Heart right ventricle (tissue), 16 donors: ENCODE measurements around the gene NUP214. TPM values are rescaled to one million over a fixed set of nuclear protein-coding genes. Genes with fewer than 3 reads are reported as not detected.

Source experiments
- ATAC-seq, 8 donors: fragments of 200-7000 bp; cut with Tn5 transposase; one replicate each; pipeline ENCODE4 v1.9.1; 2020; ENCODE audit warnings: mild to moderate bottlenecking in 8 of 8, moderate library complexity in 8 of 8, moderate number of reproducible peaks in 1 of 8
- DNase-seq, 2 donors: peaks; one replicate each; pipeline ENCODE4 v3.0.0-alpha.2; 2020
- H3K27ac ChIP-seq, 10 donors: fragments of 200-600 bp; sonication (generic) in 2 of 10; one replicate each; pipeline versions ENCODE4 v1.5.0 to v1.8.0; 2020 to 2022; ENCODE audit warnings: mild to moderate bottlenecking in 3 of 10
- H3K27me3 ChIP-seq, 7 donors: fragments of 200-600 bp; one replicate each; pipeline ENCODE4 v1.8.0; 2021 to 2022; ENCODE audit warnings: mild to moderate bottlenecking in 2 of 7
- H3K36me3 ChIP-seq, 9 donors: fragments of 200-600 bp; sonication (generic) in 1 of 9; one replicate each; pipeline versions ENCODE4 v1.5.0 to v1.8.0; 2020 to 2022; ENCODE audit warnings: mild to moderate bottlenecking in 2 of 9
- H3K4me1 ChIP-seq, 9 donors: fragments of 200-600 bp; sonication (generic) in 1 of 9; one replicate each; pipeline versions ENCODE4 v1.5.0 to v1.8.0; 2020 to 2022; ENCODE audit warnings: mild to moderate bottlenecking in 4 of 9
- H3K4me3 ChIP-seq, 10 donors: fragments of 200-600 bp; sonication (generic) in 2 of 10; one replicate each; pipeline versions ENCODE4 v1.5.0 to v1.8.0; 2020 to 2022; ENCODE audit warnings: mild to moderate bottlenecking in 7 of 10, moderate library complexity in 2 of 10
- H3K9me3 ChIP-seq, 11 donors: fragments of 200-600 bp in 10 of 11; sonication (generic) in 2 of 11; one replicate each; pipeline versions ENCODE4 v1.5.0 to v1.8.0; 2013 to 2022; ENCODE audit warnings: mild to moderate bottlenecking in 2 of 11, control low read depth in 1 of 11, moderate library complexity in 1 of 11
- CTCF ChIP-seq, 9 donors: fragments of 200-600 bp; sonication (generic) in 2 of 9; IDR thresholded peaks; one replicate each; pipeline versions ENCODE4 v1.5.0 to v1.8.0; 2021 to 2022; ENCODE audit warnings: antibody characterized with exemption in 9 of 9, mild to moderate bottlenecking in 5 of 9, moderate library complexity in 1 of 9
- WGBS, 2 donors: extraction: QIAGEN DNeasy Blood & Tissue Kit; methylation state at CpG; one replicate each; pipeline ENCODE4 v1.1.7; 2013; ENCODE audit warnings: inconsistent platforms in 1 of 2; 5-methylcytosine and 5-hydroxymethylcytosine counted together
- intact Hi-C, 10 donors: fragments of 100-400 bp; cut with DNase I; formaldehyde crosslinking; loops; one replicate each; pipeline versions ENCODE4 v1.11.1 to v1.14.2; 2022
- polyA plus RNA-seq, 2 donors: library from polyadenylated mRNA; stranded (reverse); fragments of 200-250 nt; gene quantifications; one replicate each; pipeline ENCODE4 v1.2.3, GENCODE V29; 2013
- total RNA-seq, 10 donors: library from RNA; stranded (reverse); fragmentation: NEBNext Ultra II Directional in 3 of 10; extraction: Animal tissue kit (Norgen Biotek cat#: 25700) in 3 of 10; gene quantifications; one replicate each; pipeline versions ENCODE4 v1.2.1 to v1.2.4, GENCODE V29; 2021 to 2023
- donor health status: Arrhythmogenic right ventricular cardiomyopathy.
- donor health status: ischemic (EF 13 %, LVEDD 7.1; RV severe dilation, severe dysfunction).
- donor health status: healthy with polysubstance abuse.
- donor health status: DM: no; HTN: yes; CAD: no.
- donor health status: DM: no; HTN: no; CAD: no.
- donor health status: ischemic (EF 25% LVEDD 6.9; RV normal size, moderate dysfunction).
- donor health status: ischemic (EF 25% LVEDD 5.7; RV mildly dilated, moderate dysfunction).
- donor health status: healthy.
- donor health status: DM: yes; HTN: yes; CAD: no.
- donor health status: Ischemic cardiomyopathy.
- donor health status: ischemic (EF 35%, LVEDD 5.7; RV mildly dilated, moderate dysfunction).
- donor health status: nonischemic (EF 11% LVEDD 7.7; RV severe dilation, severe dysfunction).
- donor health status: DM: yes; HTN: yes; CAD: no.
- donor health status: PGD.
- donor health status: ischemic (EF 29% LVEDD 5.4; RV normal size, mild dysfunction).
- donor health status: nonischemic (EF 23%, LVEDD 6.1; RV moderate dilation, normal function).

Gene NUP214
- total and polyA plus RNA-seq, 12 donors, result 13.8 to 27.1 (median 22.9) TPM

- H3K9me3 ChIP-seq, result peaks cover 0 to 10% (median 6%) of the 10 kb centered on the region in 11 donors
- no peaks in the 10 kb centered on the region for H3K27me3 ChIP-seq
- peaks cover 0 to 30% (median 15%) of the 10 kb centered on the region in 9 donors for H3K4me1 ChIP-seq
- intact Hi-C loops, result no loop called here
- no peak for TF ChIP-seq CTCF (IDR thresholded peaks at IDR 0.05)
- H3K27ac ChIP-seq, result peak overlapping the region in 1 of 10 donors; percentile 8
- 66 to 82% methylated on average over 4 of the region's 4 CpGs for WGBS, 2 donors
- ATAC-seq, result no peak
- H3K36me3 ChIP-seq, result peaks cover 0 to 59% (median 15%) of the 10 kb centered on the region in 9 donors
- no peak overlapping the region for H3K4me3 ChIP-seq
- DNase-seq, result no peak
These were observed 91.4 kb downstream of the NUP214 start for GRCh38 chr9:131216806-131217205.

- Histone ChIP-seq H3K9me3 (peaks cover 0 to 4% (median 0%) of the 10 kb centered on the region in 11 donors), H3K4me3 (no peak overlapping the region), H3K36me3 (peaks cover 0 to 62% (median 15%) of the 10 kb centered on the region in 9 donors), H3K27ac (peak overlapping the region in 1 of 10 donors; percentile 8), H3K4me1 (peaks cover 0 to 30% (median 15%) of the 10 kb centered on the region in 9 donors), H3K27me3 (no peaks in the 10 kb centered on the region)
- TF ChIP-seq CTCF (IDR thresholded peaks at IDR 0.05), result no peak
- DNase-seq (no peak), ATAC-seq (peak in 2 of 8 donors; percentile 27 to 49)
- intact Hi-C loops, result no loop called here
- WGBS, 2 donors, result 51 to 55% methylated on average over 6 of the region's 6 CpGs
These were observed 92.1 kb downstream of the NUP214 start for GRCh38 chr9:131217331-131218031.

GRCh38 chr9:131218370-131218769, 93.0 kb downstream of the NUP214 start:
- no peak for ATAC-seq
- no peaks in the 10 kb centered on the region for H3K9me3 ChIP-seq
- intact Hi-C loops, result no loop called here
- no peak overlapping the region for H3K4me3 ChIP-seq
- peaks cover 0 to 30% (median 15%) of the 10 kb centered on the region in 9 donors for H3K4me1 ChIP-seq
- no peak for TF ChIP-seq CTCF (IDR thresholded peaks at IDR 0.05)
- peaks cover 0 to 70% (median 15%) of the 10 kb centered on the region in 9 donors for H3K36me3 ChIP-seq
- H3K27me3 ChIP-seq, result no peaks in the 10 kb centered on the region
- DNase-seq, result no peak
- no peak overlapping the region for H3K27ac ChIP-seq
- 79 to 82% methylated on average over 5 of the region's 5 CpGs for WGBS, 2 donors

GRCh38 chr9:131220485-131220884, 95.1 kb downstream of the NUP214 start:
- Histone ChIP-seq H3K4me1 (peaks cover 0 to 15% (median 6%) of the 10 kb centered on the region in 9 donors), H3K27ac (no peak overlapping the region), H3K4me3 (no peak overlapping the region), H3K27me3 (no peaks in the 10 kb centered on the region), H3K36me3 (peaks cover 0 to 85% (median 15%) of the 10 kb centered on the region in 9 donors), H3K9me3 (no peaks in the 10 kb centered on the region)
- ATAC-seq (no peak), DNase-seq (no peak)
- intact Hi-C loops, result no loop called here
- WGBS, 2 donors, result 81 to 90% methylated on average over 2 of the region's 2 CpGs
- no peak for TF ChIP-seq CTCF (IDR thresholded peaks at IDR 0.05)
